Measurements from ENCODE around the gene PCDHGA1.
A peak's percentile ranks its signal among the peaks of the same experiment; 100 is the strongest.
"Not testable (repeated sequence)": the region's sequence is repeated elsewhere in the genome, so short reads cannot be mapped to it uniquely, and the experiment has no call there.

Gene PCDHGA1

DNA sequence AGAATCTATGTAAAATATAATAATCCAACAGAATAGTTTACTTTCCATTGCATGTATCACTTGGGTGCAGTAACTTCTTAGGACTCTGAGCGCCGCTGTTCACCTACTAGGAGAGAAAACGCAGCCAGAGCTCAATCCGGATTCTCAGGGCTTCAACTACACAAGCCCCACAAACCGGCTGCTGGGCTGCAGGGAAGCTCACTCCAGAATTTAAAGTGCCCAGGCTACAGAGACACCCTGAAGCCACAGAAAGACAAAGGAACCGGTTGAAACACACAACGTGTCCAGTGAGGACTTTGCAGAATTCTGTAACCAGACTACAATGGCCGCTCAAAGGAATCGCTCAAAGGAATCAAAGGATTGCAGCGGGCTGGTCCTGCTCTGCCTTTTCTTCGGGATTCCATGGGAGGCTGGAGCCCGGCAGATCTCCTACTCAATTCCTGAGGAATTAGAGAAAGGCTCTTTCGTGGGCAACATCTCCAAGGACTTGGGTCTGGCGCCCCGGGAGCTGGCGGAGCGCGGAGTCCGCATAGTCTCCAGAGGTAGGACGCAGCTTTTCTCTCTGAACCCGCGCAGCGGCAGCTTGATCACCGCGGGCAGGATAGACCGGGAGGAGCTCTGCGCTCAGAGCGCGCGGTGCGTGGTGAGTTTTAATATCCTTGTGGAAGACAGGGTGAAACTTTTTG lies 82.7 kb downstream of the PCDHGA1 start, which contains the start of gene PCDHGA10:
Gene PCDHGA10, plus strand, starts transcription at position 134 of the 686 bp plus-strand sequence. Its CDS starts 189 bp downstream, at position 323.
- no peak for DNase-seq

- DNase-seq = no peak
These were observed 83.3 kb downstream of the PCDHGA1 start for GRCh38 chr5:141413540-141414069.

GRCh38 chr5:141414548-141415274 lies 84.4 kb downstream of the PCDHGA1 start:
- DNase-seq = not testable (repeated sequence)

DNA sequence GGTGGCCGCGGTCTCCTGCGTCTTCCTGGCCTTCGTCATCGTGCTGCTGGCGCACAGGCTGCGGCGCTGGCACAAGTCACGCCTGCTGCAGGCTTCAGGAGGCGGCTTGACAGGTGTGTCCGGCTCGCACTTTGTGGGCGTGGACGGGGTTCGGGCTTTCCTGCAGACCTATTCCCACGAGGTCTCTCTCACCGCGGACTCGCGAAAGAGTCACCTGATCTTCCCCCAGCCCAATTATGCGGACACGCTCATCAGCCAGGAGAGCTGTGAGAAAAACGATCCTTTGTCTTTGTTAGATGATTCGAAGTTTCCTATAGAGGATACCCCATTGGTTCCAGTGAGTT lies 84.9 kb downstream of the PCDHGA1 start:
- DNase-seq = not testable (repeated sequence)

GRCh38 chr5:141417494-141418172 lies 87.3 kb downstream of the PCDHGA1 start, which contains the start of gene PCDHGB7:
Gene PCDHGB7 (plus strand): TSS chr5:141417677. CDS start chr5:141417860, 183 bp downstream.
- peak; percentile 47 for DNase-seq

DNA sequence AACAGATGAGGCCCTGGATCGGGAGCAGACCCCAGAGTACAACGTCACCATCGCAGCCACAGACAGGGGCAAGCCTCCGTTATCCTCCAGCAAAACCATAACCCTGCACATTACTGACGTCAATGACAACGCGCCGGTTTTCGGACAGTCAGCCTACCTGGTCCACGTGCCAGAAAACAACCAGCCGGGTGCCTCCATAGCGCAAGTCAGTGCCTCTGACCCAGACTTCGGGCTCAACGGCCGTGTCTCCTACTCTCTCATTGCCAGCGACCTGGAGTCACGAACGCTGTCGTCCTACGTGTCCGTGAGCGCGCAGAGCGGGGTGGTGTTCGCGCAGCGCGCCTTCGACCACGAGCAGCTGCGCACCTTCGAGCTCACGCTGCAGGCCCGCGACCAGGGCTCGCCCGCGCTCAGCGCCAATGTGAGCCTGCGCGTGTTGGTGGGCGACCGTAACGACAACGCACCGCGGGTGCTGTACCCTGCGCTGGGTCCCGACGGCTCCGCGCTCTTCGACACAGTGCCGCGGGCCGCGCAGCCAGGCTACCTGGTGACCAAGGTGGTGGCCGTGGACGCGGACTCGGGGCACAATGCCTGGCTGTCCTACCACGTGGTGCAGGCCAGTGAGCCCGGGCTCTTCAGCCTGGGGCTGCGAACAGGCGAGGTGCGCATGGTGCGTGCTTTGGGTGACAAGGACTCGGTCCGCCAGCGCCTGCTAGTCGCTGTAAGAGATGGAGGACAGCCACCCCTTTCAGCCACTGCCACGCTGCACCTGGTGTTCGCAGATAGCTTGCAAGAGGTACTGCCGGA lies 89.0 kb downstream of the PCDHGA1 start:
- DNase-seq = no peak

DNA sequence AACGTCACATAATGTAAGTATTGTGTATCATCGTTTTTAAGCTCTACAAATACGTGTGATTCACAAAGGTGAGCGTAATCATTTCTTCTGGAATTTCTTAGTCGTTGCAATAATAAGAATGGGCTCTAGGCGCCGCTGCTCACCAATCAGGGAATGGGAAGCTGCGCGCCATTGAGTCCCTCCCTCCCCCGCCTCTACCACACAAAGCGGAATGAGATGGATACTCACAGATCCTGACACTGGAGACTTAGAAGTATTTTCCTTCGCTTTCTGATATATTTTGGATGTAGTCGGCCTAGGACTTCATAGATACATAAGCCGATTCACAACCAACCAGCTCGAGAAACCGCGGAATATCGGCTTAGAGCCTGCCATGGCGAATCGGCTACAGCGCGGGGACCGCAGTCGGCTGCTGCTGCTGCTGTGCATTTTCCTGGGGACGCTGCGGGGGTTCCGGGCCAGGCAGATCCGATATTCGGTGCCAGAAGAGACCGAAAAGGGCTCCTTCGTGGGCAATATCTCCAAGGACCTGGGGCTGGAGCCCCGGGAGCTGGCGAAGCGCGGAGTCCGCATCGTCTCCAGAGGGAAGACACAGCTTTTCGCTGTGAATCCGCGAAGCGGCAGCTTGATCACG lies 90.7 kb downstream of the PCDHGA1 start, which contains the start of gene PCDHGA11:
Gene PCDHGA11, plus strand, starts transcription at position 197 of the 634 bp plus-strand sequence. Its CDS starts 177 bp downstream, at position 374.
- DNase-seq = no peak

GRCh38 chr5:141421489-141421855 lies 91.2 kb downstream of the PCDHGA1 start:
- DNase-seq = no peak

DNA sequence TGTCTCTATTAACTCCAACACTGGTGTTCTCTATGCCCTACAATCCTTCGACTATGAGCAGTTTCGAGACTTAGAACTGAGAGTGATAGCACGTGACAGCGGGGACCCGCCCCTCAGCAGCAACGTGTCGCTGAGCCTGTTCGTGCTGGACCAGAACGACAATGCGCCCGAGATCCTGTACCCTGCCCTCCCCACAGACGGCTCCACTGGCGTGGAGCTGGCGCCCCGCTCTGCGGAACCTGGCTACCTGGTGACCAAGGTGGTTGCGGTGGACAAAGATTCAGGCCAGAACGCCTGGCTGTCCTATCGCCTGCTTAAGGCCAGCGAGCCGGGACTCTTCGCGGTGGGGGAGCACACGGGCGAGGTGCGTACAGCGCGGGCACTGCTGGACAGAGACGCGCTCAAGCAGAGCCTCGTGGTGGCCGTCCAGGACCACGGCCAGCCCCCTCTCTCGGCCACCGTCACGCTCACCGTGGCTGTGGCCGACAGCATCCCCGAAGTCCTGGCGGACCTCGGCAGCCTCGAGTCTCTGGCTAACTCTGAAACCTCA lies 92.5 kb downstream of the PCDHGA1 start:
- DNase-seq = no peak

DNA sequence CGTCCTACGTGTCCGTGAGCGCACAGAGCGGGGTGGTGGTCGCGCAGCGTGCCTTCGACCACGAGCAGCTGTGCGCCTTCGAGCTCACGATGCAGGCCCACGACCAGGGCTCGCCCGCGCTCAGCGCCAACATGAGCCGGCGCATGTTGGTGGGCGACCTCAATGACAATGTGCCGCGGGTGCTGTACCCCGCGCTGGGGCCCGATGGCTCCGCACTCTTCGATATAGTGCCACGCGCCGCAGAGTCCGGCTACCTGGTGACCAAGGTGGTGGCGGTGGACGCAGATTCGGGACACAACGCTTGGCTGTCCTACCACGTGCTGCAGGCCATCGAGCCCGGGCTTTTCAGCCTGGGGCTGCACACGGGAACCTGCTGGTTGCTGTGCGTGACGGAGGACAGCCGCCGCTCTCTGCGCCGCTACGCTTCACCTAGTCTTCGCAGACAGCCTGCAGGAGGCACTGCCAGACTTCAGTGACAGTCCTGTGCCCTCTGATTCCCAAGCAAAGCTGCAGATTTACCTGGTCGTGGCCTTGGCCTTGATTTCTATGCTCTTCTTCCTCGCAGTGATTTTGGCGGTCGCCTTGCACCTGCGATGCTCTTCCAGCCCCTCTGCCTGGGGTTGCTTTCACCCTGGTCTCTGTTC lies 97.6 kb downstream of the PCDHGA1 start:
- DNase-seq = no peak

DNA sequence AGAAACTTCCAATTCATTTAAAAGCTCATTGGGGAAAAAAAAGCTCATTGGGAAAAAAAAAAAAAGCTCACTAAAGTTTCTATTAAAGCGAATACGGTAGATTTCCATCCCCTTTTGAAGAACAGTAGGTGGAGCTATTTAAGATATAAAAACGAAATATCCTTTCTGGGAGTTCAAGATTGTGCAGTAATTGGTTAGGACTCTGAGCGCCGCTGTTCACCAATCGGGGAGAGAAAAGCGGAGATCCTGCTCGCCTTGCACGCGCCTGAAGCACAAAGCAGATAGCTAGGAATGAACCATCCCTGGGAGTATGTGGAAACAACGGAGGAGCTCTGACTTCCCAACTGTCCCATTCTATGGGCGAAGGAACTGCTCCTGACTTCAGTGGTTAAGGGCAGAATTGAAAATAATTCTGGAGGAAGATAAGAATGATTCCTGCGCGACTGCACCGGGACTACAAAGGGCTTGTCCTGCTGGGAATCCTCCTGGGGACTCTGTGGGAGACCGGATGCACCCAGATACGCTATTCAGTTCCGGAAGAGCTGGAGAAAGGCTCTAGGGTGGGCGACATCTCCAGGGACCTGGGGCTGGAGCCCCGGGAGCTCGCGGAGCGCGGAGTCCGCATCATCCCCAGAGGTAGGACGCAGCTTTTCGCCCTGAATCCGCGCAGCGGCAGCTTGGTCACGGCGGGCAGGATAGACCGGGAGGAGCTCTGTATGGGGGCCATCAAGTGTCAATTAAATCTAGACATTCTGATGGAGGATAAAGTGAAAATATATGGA lies 100.2 kb downstream of the PCDHGA1 start, which contains the start of gene PCDHGA12:
Gene PCDHGA12, plus strand, starts transcription at position 176 of the 782 bp plus-strand sequence. Its CDS starts 253 bp downstream, at position 429.
- no peak for DNase-seq

DNA sequence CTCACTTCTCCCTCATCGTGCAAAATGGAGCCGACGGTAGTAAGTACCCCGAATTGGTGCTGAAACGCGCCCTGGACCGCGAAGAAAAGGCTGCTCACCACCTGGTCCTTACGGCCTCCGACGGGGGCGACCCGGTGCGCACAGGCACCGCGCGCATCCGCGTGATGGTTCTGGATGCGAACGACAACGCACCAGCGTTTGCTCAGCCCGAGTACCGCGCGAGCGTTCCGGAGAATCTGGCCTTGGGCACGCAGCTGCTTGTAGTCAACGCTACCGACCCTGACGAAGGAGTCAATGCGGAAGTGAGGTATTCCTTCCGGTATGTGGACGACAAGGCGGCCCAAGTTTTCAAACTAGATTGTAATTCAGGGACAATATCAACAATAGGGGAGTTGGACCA lies 101.0 kb downstream of the PCDHGA1 start:
- DNase-seq = no peak

- DNase-seq = not testable (repeated sequence)
These were observed 102.0 kb downstream of the PCDHGA1 start for GRCh38 chr5:141432308-141432707.

DNA sequence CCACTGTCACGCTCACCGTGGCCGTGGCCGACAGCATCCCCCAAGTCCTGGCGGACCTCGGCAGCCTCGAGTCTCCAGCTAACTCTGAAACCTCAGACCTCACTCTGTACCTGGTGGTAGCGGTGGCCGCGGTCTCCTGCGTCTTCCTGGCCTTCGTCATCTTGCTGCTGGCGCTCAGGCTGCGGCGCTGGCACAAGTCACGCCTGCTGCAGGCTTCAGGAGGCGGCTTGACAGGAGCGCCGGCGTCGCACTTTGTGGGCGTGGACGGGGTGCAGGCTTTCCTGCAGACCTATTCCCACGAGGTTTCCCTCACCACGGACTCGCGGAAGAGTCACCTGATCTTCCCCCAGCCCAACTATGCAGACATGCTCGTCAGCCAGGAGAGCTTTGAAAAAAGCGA lies 102.4 kb downstream of the PCDHGA1 start:
- not testable (repeated sequence) for DNase-seq

- DNase-seq = no peak
These were observed 103.7 kb downstream of the PCDHGA1 start for GRCh38 chr5:141434006-141434405.

DNA sequence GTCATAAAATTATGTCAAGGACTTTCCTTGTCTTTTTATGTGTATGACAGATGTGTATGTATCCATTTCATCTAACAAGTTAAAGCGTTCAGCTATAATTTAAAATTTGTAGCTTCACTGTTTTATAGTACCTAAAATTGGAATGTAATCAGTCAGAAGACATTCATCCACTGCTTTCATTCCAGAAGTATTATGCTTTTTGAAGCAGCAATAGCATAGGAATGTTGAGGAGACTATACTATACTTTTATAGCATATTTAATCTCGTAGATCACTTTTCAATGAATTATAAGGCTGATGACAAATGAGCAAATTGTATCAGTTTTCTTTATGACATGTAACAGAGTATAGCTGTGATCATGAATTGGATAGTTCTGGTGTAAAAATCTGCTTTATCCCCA lies 106.9 kb downstream of the PCDHGA1 start:
- no peak for DNase-seq

DNA sequence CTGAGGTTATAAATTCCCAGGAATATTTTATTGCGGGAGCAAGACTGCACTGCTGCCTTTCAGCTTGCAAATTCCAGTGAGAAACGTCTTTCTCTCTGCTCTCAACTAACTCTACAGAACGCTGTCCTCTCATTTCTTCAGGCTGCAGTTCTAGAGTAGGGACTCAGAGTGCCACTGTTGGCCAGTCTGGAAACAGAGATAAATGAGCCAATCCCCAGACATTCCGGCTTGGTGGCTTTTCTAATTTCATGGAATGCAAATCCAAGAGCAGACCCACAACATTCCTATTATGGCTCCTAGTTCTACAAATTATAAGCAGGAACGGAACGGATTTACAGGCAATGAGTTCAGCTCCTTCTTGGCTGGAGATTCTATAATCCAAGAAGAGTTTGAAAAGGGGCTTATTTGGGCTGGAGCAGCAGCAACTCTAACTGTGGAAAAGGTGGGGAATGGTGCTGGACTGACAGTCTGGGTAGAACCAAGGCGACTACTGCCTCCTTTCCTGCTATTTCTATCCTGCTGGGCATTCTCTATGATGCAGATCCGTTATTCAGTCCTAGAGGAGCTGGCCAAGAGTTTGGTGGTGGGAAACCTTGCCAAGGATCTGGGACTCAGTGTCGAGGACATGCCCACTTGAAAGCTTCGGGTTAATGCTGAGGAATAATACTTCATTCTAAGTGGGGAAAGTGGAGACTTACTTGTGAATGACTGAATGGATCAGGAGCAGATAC lies 109.3 kb downstream of the PCDHGA1 start:
- DNase-seq = no peak

DNA sequence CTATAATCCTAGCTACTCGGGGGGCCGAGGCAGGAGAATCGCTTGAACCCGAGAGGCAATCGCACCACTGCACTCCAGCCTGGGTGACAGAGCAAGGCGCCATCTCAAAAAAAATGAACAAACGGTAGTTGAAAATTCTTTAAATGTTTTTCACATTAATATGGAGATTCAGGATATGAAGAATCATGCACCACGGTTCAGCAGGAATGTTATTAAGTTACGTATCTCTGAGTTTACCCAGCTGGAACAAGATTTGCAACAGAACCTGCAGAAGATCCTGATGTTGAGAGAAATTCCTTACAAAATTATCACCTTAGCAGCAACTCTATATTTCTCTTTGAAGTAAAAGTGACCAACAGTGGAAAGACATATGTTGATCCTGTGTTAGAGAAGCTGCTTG lies 110.0 kb downstream of the PCDHGA1 start:
- DNase-seq = no peak

DNA sequence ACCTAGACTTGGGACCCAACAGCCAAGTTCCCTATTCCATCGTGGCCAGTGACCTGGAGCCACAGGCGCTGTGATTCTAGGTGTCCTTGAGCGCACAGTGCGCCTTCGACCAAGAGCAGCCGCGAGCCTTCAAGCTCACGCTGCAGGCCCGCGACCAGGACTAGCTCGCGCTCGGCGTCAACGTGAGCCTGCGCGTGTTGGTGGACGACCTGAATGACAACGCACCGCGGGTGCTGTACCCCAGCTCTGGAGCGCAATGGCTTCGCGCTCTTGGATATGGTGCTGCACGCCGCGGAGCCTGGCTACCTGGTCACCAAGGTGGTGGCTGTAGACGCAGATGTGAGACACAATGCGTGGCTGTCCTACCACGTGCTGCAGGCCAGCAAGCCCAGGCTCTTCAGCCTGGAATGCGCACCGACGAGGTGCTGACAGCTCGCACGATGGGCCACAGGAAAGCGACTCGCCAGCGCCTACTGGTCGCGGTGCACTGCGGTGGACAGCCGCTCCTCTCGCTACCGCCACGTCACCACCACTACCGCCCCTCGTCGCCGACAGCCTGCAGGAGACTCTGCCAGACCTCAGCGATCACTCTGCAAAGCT lies 111.4 kb downstream of the PCDHGA1 start:
- DNase-seq = no peak
